ENCODE measurements around the gene DHRS12. TPM values are rescaled to one million over a fixed set of nuclear protein-coding genes. Genes with fewer than 3 reads are reported as not detected.

DHRS12 gene
- total RNA-seq, 1 donor from 2014 or later, result 5.3 TPM

GRCh38 chr13:51786425-51787265 is 17.3 kb downstream of the DHRS12 start:
- intact Hi-C loops (cut with micrococcal nuclease), result no loop called here

GRCh38 chr13:51785712-51786424 is 18.1 kb downstream of the DHRS12 start:
- intact Hi-C loops (cut with micrococcal nuclease), result no loop called here

- intact Hi-C loops (cut with micrococcal nuclease), result loop anchor here (5.0 kb wide), 1 partner anchor 197 kb away; no protein-coding TSS in a partner anchor
Measured at GRCh38 chr13:51784097-51784496, 19.9 kb downstream of the DHRS12 start.

GRCh38 chr13:51783428-51784094 is 20.4 kb downstream of the DHRS12 start:
- intact Hi-C loops (cut with micrococcal nuclease), result loop anchor here (5.0 kb wide), 1 partner anchor 196 kb away; no protein-coding TSS in a partner anchor

- intact Hi-C loops (cut with micrococcal nuclease), result loop anchor here (5.0 kb wide), 1 partner anchor 195 kb away; no protein-coding TSS in a partner anchor
Measured at GRCh38 chr13:51782026-51782710, 21.8 kb downstream of the DHRS12 start.

GRCh38 chr13:51781246-51782022 is 22.5 kb downstream of the DHRS12 start:
- intact Hi-C loops (cut with micrococcal nuclease), result loop anchor here (1.0 to 5.0 kb wide), 3 partner anchors 194 to 346 kb away; no protein-coding TSS in a partner anchor

GRCh38 chr13:51780099-51780498 is 23.9 kb downstream of the DHRS12 start:
- intact Hi-C loops (cut with micrococcal nuclease), result loop anchor here (5.0 kb wide), 1 partner anchor 193 kb away; no protein-coding TSS in a partner anchor

- intact Hi-C loops (cut with micrococcal nuclease), result no loop called here
Measured at GRCh38 chr13:51778392-51778791, 25.6 kb downstream of the DHRS12 start.

GRCh38 chr13:51777921-51778320 is 26.0 kb downstream of the DHRS12 start:
- intact Hi-C loops (cut with micrococcal nuclease), result no loop called here

GRCh38 chr13:51776179-51776578 is 27.8 kb downstream of the DHRS12 start:
- intact Hi-C loops (cut with micrococcal nuclease), result no loop called here

- intact Hi-C loops (cut with micrococcal nuclease), result no loop called here
Measured at GRCh38 chr13:51773515-51773914, 30.4 kb downstream of the DHRS12 start.

- intact Hi-C loops (cut with micrococcal nuclease), result no loop called here
Measured at GRCh38 chr13:51772781-51773180, 31.2 kb downstream of the DHRS12 start.

GRCh38 chr13:51772105-51772455 is 31.9 kb downstream of the DHRS12 start:
- intact Hi-C loops (cut with micrococcal nuclease), result no loop called here

GRCh38 chr13:51771418-51772104 is 32.4 kb downstream of the DHRS12 start:
- intact Hi-C loops (cut with micrococcal nuclease), result no loop called here

GRCh38 chr13:51770681-51771417 is 33.1 kb downstream of the DHRS12 start:
- intact Hi-C loops (cut with micrococcal nuclease), result no loop called here

- intact Hi-C loops (cut with micrococcal nuclease), result no loop called here
Measured at GRCh38 chr13:51770160-51770559, 33.8 kb downstream of the DHRS12 start.

- intact Hi-C loops (cut with micrococcal nuclease), result no loop called here
Measured at GRCh38 chr13:51769455-51770127, 34.4 kb downstream of the DHRS12 start.

GRCh38 chr13:51768976-51769375 is 35.0 kb downstream of the DHRS12 start:
- intact Hi-C loops (cut with micrococcal nuclease), result no loop called here

Data from T-helper 1 cell treated with Interleukin-12 subunit alpha and Interleukin-12 subunit beta and Interleukin-4 antibody, amounts not matched to agents 30 ng/mL and 1 ng/mL, for 36 hours (primary cell).